Measurements from ENCODE around the gene SBF2. TPM values are rescaled to one million over a fixed set of nuclear protein-coding genes. Genes with fewer than 3 reads are reported as not detected.
"Not testable (repeated sequence)": the region's sequence is repeated elsewhere in the genome, so short reads cannot be mapped to it uniquely, and the experiment has no call there.

The SBF2 gene
- total RNA-seq, 2 experiments from 2014 or later: 6.6 to 6.9 TPM

DNA sequence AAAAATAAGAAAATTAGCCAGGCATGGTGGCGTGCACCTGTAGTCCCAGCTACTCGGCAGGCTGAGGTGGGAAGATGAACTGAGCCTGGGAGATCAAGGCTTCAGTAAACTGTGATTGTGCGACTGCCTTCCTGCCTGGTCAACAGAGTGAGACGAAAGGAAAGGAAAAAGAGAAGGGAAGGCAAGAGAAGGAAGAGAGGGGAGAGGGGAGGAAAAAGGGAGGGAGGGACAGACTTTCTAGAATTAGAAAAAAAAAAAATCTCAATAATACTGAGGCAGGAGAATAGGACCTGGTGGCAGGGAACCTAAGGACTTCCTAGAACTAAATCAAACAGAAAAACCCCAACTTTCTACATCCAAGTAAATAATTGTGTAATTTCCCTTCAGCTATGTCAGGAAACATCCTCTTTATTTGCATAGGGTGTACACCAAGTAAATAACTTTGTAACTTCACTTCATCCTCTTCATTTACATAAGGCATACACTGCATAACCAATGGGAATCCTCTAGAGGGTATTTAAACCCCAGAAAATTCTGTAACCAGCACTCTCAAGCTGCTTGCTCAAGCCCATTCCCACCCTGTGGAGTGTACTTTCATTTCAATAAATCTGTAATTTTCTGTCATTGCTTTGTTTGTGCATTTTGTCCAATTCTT is 8.7 kb downstream of the SBF2 start:
- CTCF ChIA-PET: no interaction called here

DNA sequence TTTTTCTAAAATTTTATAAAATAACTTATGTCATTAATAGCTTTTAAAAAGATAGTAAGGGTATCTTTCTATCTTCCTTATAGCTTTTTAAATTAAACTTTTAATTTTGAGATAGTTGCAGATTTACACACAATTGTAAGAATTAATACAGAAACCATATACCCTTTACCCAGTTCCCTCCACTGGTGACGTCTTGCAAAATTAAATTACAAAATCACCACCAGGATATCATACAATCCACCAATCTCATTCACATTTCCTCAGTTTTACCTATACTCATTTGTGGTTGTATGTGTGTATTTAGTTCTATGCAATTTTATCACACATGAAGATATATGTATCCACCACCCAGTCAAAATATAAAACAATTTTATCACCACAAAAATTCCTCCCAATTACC is 10.0 kb downstream of the SBF2 start:
- POLR2A ChIA-PET: no interaction called here
- CTCF ChIA-PET: interaction anchor here (0.8 kb wide), 1 partner anchor 749 kb away, joined by 5 read pairs; no protein-coding TSS in a partner anchor

More for the DNA sequence above, 8.7 kb downstream of the SBF2 start:
- POLR2A ChIA-PET: interaction anchor here (0.6 kb wide), 1 partner anchor 32 kb away, joined by 4 read pairs; no protein-coding TSS in a partner anchor

DNA sequence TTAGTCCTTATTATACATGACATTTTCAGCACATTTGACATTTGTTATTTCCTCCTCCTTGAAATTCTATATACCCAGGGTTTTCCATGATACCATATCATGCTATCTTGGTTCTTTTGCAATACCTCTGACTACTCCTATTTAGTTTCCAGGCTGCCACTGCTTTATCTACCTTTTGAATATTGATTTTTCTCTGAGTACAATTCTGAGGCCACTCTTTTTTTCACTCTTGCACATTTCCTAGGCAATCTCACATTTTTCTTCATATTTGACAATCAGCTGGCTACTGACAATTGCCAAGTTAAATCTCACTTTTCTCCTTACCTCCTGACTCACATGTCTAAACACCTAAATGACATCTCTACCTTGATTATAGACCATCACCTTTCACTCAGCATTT is 11.9 kb downstream of the SBF2 start:
- POLR2A ChIA-PET: no interaction called here
- CTCF ChIA-PET: interaction anchor here (0.9 kb wide), 1 partner anchor 49 kb away, joined by 3 read pairs; no protein-coding TSS in a partner anchor

DNA sequence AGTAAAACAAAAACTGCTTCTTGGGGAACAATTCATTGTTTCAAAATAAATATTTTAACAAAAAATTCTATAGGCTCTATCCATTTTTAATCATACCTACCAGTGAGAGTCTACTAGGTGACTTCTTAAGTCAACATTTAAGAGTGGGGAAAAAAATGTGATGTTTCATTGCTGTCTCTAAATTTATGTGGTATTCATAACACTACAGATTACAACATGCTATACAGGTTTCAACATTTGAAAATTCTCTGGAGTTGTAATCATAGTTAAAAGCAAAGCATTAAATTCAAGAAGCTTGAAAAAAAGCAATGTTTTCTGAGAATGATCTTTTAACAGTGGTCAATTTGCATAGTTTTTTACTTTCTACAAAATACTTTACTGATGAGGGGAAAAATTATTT is 18.3 kb downstream of the SBF2 start:
- POLR2A ChIA-PET: no interaction called here
- CTCF ChIA-PET: no interaction called here

DNA sequence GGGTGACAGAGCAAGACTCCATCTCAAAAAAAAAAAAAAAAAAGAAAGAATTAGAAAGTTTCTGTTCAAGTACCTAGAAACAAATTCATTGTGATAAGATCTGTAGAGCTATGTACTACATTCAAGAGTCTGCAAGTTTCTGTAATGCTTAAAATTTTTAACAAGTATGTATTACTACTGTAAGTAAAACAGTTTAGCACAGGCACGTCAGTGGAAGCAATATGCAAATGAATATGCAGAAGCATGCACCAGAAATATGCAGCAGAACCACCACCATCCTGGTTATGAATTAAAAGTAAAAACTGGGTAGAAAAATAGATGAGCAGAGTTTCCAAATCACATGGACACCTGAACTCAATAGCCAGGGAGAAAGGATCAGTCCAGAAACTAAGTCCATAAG is 19.3 kb downstream of the SBF2 start:
- POLR2A ChIA-PET: no interaction called here
- CTCF ChIA-PET: interaction anchor here (1.4 kb wide), 1 partner anchor 33 kb away, joined by 3 read pairs; no protein-coding TSS in a partner anchor

DNA sequence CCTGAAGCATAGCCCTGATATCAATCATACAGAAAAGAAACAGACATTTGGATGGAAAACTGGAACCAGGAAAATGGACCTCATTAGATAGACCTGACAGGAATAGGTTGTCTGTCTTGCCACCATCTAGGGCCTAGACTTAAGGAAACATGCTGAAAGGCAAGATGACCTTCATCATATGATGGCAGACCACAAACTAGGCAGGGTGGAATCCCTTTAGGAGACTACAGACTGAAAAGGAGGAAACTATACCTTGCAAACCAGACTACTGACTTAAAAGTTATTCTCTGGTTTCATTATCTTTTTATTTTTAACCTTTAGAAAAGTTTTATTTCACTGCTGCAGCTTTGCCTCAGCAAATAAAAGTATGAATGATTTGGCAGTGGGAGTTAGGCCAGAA is 20.3 kb downstream of the SBF2 start:
- ChIA-PET POLR2A (no interaction called here), CTCF (interaction anchor here (1.4 kb wide), 1 partner anchor 34 kb away, joined by 3 read pairs; no protein-coding TSS in a partner anchor)

DNA sequence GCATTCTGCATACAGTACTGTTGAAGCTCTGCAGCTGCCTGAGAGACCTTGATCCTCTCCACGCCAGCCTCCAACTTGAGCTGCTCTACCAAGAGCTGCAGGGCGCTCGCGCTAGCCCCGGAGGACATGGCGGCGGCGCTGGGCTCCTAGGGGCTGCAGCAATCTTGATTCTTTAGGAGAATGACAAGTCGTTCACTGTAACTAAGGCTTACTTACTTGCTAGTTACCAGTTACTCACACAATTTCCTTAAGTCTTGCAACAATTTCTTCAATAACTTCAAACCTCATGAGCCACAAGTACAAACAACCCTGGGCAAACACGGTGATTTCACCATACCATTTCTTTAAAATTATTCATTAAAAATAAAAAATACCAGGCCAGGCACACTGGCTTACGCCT is 21.9 kb downstream of the SBF2 start:
- CTCF ChIA-PET: no interaction called here

DNA sequence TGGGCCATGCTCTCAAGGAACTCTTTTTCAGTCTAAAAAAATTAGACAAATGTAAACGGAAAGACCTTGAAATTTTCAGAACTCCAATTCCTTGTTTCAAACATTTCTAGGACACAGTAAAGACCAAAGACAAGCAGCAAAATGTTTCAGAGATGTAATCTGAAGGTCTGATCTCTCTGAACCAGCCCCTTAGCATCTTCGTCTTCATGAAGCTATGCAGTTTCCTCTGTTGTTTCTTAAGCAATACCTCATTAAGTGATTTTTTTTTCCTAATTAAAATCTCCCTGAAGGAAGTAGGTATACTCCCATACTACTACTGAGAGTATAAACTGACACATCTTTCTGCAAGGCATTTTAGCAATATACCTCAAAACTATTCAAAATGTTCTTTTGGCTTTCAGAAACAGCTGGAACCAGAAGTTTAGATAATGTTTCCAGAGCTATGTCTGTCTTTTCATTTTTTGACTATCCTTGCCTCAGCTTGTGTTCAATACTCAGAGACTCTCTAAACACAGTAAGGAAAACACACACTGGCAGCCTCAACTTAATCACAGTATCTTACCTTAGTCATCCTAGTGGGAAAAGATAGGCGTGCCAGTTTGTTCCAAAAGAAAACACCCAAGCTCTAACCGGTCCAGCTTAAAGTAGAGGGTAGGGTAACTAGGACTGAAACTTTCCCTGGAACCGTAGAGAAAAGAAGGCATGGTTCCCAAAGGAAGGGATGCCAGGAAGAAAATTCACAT is 25.1 kb downstream of the SBF2 start:
- POLR2A ChIA-PET: no interaction called here
- CTCF ChIA-PET: interaction anchor here (1.2 kb wide), 1 partner anchor 29 kb away, joined by 3 read pairs; no protein-coding TSS in a partner anchor

More for the DNA sequence above, 21.9 kb downstream of the SBF2 start:
- POLR2A ChIA-PET: no interaction called here

DNA sequence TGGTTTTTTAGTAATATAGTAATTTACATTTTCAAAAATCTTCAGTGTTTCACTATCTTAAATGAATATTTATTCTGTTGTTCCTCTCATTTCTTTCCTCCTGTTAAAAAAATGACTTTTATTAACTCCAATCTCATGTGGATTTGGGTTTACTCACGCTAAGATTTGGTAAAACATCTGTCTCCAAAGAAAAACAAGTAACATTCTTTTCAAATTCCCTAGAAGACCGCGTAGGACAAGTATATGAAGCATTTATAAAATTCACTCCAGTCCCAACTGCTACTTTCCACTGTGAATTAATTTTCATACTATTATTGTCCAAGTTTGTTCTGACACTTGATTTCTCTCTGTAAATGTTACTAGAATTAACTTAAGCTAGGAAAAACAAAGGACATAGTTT is 26.2 kb downstream of the SBF2 start:
- ChIA-PET POLR2A (no interaction called here), CTCF (no interaction called here)

DNA sequence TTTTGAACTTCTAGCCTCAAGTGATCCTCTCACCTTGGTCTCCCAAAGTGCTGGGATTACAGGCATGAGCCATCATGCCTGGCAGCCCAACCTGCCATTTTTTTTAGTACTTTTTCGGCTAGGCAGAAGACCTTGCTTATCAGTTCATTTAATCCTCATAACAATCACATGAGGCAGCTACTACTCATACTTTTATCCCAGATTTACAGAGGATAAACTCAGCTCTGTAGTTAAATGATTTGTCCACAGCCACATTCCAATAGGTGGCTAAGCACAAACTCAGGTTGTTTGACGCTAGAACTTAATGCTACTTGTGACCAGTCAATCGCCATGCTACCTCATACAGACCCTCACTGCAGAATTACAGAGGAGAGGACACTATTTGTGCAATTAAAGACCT is 28.1 kb downstream of the SBF2 start:
- CTCF ChIA-PET: no interaction called here
- POLR2A ChIA-PET: no interaction called here

DNA sequence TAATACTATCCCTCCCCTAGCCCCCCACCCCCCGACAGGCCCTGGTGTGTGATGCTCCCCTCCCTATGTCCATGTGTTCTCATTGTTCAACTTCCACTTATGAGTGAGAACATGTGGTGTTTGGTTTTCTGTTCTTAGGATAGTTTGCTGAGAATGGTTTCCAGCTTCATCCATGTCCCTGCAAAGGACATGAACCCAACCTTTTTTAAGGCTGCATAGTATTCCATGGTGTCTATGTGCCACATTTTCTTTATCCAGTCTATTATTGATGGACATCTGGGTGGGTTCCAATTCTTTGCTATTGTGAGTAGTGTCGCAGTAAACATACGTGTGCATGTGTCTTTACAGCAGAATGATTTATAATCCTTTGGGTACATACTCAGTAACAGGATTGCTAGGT is 29.3 kb downstream of the SBF2 start:
- POLR2A ChIA-PET: interaction anchor here (0.6 kb wide), 1 partner anchor 38 kb away, joined by 3 read pairs; no protein-coding TSS in a partner anchor
- CTCF ChIA-PET: not testable (repeated sequence)

DNA sequence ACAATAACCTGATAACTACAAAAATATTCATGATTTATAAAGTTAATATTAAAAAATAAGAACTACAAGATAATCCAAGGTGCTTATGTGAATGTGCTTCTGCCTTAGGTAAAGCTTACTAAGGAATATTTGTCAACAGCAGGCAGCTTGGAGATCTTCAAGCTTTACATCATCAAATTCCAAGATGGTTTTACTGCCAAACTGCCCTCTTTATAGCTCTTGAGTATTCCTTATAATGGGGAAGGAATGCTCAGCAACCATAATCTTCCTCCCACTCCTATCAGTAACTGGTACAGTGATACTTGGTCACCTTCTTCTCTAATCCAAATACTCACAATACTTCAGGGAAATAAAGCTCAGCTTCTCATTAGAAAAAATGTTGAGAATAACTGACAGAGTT is 30.1 kb downstream of the SBF2 start:
- ChIA-PET CTCF (no interaction called here), POLR2A (no interaction called here)

DNA sequence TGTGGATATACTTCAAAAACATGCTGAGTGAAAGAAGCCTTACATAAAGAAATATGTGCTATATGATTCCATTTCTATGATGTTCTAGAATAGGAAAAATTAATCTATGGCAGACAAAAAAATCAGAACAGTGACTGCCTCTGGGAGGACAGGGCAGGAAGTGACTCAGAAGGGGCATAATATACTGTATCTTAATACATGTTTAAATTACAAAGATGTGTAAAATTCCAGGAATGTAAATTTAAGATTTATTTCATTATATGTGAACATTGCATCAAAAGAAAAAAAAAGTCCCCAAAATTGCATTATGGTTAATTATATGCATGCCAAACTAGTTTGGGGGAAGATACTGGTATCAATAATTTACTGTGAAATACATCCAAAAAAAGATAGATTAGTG is 32.2 kb downstream of the SBF2 start:
- CTCF ChIA-PET: no interaction called here
- POLR2A ChIA-PET: no interaction called here

DNA sequence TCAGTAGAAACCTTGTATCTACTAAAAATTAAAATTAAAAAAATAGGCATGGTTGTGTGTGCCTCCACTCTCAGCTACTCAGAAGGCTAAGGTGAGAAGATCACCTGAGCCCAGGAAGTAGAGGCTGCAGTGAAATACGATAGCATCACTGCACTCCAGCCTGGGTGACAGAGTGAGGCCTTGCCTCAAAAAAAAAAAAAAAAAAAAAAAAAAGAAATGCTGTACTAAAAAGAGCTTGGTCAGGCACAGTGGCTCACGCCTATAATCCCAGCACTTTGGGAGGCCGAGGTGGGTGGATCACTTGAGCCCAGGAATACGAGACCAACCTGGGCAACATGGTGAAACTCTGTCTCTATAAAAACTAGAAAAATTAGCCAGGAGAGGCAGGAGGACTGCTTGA is 36.5 kb downstream of the SBF2 start:
- CTCF ChIA-PET: interaction anchor here (0.6 kb wide), 1 partner anchor 610 kb away, joined by 3 read pairs; no protein-coding TSS in a partner anchor
- POLR2A ChIA-PET: no interaction called here

DNA sequence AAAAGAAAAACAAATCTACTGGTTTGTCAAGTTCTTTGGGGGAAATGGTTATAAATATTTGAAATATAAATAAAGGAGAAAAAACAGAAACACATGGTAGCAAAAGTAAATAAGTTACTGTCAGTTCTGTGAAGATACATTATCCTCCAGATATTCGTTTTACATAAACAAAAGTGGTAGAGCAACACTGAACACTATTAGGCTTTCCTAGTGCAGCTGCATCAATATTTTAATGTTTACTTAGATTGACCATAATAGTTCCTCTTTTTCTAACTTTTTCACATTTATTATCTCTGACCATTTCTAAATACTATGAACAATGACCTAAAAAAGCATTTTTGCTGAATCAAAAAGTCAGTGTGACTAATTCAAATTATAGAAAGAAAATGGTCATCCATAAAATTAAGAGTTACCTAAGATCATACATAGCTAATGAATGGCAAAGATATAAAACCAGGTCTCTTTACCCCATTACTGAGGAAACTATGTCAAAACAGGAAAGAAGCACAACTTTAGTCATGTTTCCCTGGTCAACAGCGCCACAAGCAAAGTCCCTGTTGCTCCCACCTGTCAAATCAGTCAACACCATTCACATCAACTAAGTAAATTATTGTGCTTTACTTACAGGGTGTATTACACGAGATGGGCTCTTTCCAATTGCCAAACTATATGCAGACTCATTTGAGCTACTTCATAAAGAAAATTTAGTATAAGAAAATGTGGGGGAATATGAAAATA is 38.5 kb downstream of the SBF2 start:
- ChIA-PET POLR2A (no interaction called here), CTCF (interaction anchor here (0.8 kb wide), 1 partner anchor 52 kb away, joined by 4 read pairs; no protein-coding TSS in a partner anchor)

DNA sequence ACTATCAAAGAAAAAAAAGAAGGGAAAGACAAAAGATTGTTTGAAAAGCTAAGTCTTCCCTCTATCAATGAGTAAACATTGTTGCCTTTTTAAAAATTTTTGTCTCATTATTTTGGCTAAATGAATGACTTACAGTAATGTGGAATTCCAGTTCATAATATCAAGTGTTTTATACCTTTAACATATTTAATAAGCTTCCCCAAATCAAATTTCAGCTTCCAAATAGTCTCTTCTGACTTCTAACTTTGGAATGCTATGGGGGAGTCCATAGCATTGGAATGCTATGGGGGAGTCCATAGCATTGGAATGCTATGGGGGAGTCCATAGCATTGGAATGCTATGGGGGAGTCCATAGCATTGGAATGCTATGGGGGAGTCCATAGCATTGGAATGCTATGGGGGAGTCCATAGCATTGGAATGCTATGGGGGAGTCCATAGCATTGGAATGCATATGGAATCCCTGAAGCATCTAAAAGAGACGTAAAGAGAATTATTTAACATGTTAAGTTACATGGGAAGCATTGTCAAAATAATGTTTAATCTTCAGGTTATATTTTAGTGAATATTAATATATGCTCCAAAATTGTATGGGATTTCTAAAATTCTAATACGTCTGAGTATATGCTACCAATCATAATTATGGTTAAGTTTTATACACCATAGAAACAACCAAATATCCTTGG is 44.4 kb downstream of the SBF2 start:
- POLR2A ChIA-PET: not testable (repeated sequence)

DNA sequence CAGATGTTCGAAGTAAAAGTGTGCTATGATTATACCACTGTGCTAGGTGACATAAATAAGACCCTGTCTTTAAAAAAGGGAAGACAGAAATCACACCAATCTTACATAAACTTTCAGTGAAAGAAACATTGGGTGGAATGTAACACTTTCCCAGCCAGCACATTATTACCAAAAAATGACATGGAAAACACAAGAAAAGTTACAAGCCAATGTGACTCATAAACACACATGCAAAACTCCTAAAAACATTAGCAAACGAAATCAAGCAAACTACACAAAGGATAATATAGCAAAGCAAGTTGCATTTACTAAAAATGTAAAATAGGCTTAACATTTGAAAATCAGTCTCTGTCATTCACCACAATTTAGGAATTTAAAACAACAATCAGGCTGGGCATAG is 47.0 kb downstream of the SBF2 start:
- POLR2A ChIA-PET: no interaction called here
- CTCF ChIA-PET: no interaction called here

More for the DNA sequence above, 44.4 kb downstream of the SBF2 start:
- CTCF ChIA-PET: not testable (repeated sequence)

DNA sequence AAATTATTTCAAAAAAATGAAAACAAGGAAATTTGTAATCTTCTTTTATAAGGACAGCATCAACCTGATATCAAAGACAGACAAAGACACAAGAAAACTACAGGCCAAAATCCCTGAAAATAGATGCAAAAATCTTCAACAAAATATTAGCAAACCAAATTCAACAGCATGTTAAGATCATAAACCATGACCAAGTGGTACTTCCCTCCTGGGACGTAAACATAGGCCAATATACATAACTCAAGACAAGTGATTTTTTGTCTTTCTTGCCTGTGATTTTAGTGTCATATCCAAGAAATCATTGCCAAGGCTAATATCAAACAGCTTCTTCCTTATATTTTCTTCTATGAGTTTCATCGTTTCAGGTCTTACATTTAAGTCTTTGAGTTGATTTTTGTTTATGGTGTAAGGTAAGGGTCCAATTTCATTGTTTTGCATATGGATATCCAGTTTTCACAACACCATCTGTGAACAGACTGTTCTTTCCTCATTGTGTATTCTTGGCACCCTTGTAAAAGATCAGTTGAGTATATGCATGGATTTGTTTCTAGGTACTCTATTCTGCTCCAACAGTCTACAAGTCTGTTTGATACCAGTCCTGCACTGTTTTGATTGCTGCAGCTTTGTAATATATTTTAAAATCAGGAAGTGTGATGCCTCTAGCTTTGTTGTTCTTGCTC is 50.0 kb downstream of the SBF2 start:
- POLR2A ChIA-PET: no interaction called here
- CTCF ChIA-PET: no interaction called here

DNA sequence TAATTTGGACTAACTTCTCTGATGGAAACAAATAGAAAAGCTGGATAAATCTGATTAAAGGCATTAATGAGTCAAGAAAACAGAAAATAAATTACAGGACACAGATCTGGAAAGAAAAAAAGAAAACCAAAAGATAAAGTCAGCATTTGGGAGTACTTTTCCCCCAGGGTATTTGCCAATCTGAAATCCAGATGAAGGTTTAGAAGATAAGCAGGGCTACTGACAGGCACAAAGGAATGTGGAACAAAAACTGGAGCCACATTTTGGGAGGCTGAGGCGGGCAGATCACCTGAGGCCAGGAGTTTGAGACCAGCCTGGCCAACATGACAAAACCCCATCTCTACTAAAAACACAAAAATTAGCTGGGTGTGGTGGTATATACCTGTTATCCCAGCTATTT is 57.2 kb downstream of the SBF2 start:
- CTCF ChIA-PET: interaction anchor here (1.0 kb wide), 1 partner anchor 69 kb away, joined by 3 read pairs; no protein-coding TSS in a partner anchor
- POLR2A ChIA-PET: no interaction called here

Data from activated CD8-positive, alpha-beta memory T cell treated with anti-CD3 and anti-CD28 coated beads for 36 hours (primary cell).